Kidney (tissue), 14 donors: ENCODE results near the gene HPX. TPM values are rescaled to one million over a fixed set of nuclear protein-coding genes. Genes with fewer than 3 reads are reported as not detected.

Experiments
- DNase-seq, 5 donors: peaks; one replicate each; pipeline ENCODE4 v3.0.0-alpha.2; 2013 to 2020
- FAIRE-seq: peaks from 2 replicates; lab custom pipeline; 2012; peaks lifted over from hg19 to GRCh38; lab: Jason Lieb, UNC
- H3K27ac ChIP-seq, 2 donors: one replicate each; pipeline ENCODE4 v1.7.0; 2013; ENCODE audit warnings: low read depth in 2 of 2, low read length in 2 of 2, inconsistent platforms in 1 of 2
- H3K27me3 ChIP-seq: one replicate; pipeline ENCODE4 v1.7.1; 2013; ENCODE audit warnings: low read length, inconsistent platforms; ENCODE audit not compliant: control insufficient read depth, insufficient read depth
- H3K36me3 ChIP-seq, 3 donors: one replicate each; pipeline versions ENCODE4 v1.7.0 to v1.7.1; 2013; ENCODE audit warnings: low read length in 3 of 3, control low read depth in 1 of 3, inconsistent platforms in 1 of 3; ENCODE audit not compliant: insufficient read depth in 3 of 3, control insufficient read depth in 2 of 3
- H3K4me1 ChIP-seq, 3 donors: one replicate each; pipeline versions ENCODE4 v1.7.0 to v1.7.1; 2013; ENCODE audit warnings: low read length in 3 of 3, inconsistent platforms in 1 of 3, low read depth in 1 of 3; ENCODE audit not compliant: control insufficient read depth in 2 of 3, insufficient read depth in 2 of 3
- H3K4me3 ChIP-seq, 3 donors: one replicate each; pipeline versions ENCODE4 v1.7.0 to v1.8.1; 2013; ENCODE audit warnings: low read length in 3 of 3, control low read depth in 1 of 3, inconsistent platforms in 1 of 3
- H3K9ac ChIP-seq, 3 donors: one replicate each; pipeline versions ENCODE4 v1.7.0 to v1.7.1; 2013; ENCODE audit warnings: low read length in 3 of 3, control low read depth in 1 of 3, inconsistent platforms in 1 of 3
- H3K9me3 ChIP-seq, 3 donors: one replicate each; pipeline versions ENCODE4 v1.7.0 to v1.7.1; 2013; ENCODE audit warnings: low read length in 3 of 3, control low read depth in 1 of 3, inconsistent platforms in 1 of 3; ENCODE audit not compliant: control insufficient read depth in 2 of 3, insufficient read depth in 1 of 3
- CTCF ChIP-seq: IDR thresholded peaks from 3 replicates; pipeline ENCODE4 v1.5.1; 2012; ENCODE audit warnings: mild to moderate bottlenecking, moderate library complexity, borderline replicate concordance; ENCODE audit not compliant: insufficient read depth; ENCODE audit errors: extremely low read depth
- intact Hi-C: fragments of 100-400 bp; cut with DNase I; formaldehyde crosslinking; loops from one replicate; pipeline ENCODE4 v1.11.1; 2022
- polyA plus RNA-seq: library from polyadenylated mRNA; stranded (reverse); fragments of 350-450 nt; fragmentation: Illumina TruSeq; extraction: RNeasy Lipid Tissue Mini Kit (QIAGEN cat#74804); gene quantifications from one replicate; pipeline ENCODE4 v1.2.3, GENCODE V29; 2014; ENCODE audit warnings: low read depth, low replicate concordance; ENCODE audit not compliant: insufficient read depth
- total RNA-seq: library from RNA; stranded (reverse); fragmentation: NEBNext Ultra II Directional; extraction: Animal tissue kit (Norgen Biotek cat#: 25700); gene quantifications from one replicate; pipeline ENCODE4 v1.2.1, GENCODE V29; 2021
- donor health status: control.
- donor health status: control.
- donor health status: control.
- donor health status: control.
- donor health status: control.
- donor health status: DM: yes; HTN: yes; CAD: no.
- donor health status: Normal renal cell carcinoma (clear cell type).

The HPX gene
- total and polyA plus RNA-seq, 2 donors from 2014 or later, result 0.88 to 1.3 TPM

DNA sequence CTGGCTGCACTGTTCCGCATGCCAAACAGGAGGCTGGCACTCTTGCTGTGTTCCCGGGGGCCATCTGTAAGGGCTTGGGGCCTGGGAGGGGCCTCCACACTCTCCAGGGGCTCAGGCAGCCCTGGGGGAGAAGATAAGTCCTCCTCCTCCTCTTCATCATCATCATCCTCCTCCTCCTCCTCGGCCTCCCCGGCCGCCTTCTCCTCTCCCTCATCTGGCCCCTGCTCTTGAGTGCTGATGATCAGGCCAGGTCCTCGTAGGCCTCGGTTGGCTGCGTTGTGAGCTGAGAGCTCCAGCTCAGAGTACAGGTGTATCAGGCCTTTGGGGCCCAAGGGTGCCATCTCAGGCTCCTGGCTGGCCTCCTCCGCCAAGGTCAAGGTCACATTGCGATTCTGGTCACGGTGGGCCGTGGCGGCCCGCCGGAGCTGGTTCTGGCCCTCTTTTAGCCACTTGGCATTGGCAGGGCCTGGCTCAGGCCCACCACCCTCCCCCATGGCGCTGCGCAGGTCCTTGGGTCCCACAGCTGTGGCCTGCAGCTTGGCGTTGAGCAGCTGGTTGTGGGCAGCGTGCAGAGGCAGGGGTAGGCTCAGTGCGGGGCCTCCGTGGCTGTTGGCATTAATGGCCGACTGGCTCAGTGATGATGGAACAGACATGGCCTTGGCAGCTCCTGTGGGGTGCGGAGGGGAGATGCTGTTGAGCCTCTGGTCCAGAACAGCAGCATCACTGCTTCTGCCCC, 29.9 kb downstream of the HPX start:
- no peak overlapping the region for H3K4me3 ChIP-seq
- no peak overlapping the region for H3K9ac ChIP-seq
- H3K36me3 ChIP-seq, result peaks cover 0 to 4% (median 3%) of the 10 kb centered on the region in 3 donors
- no peaks in the 10 kb centered on the region for H3K9me3 ChIP-seq
- no peaks in the 10 kb centered on the region for H3K27me3 ChIP-seq
- TF ChIP-seq CTCF, result no peak
- FAIRE-seq, result no peak
- peaks cover 0 to 9% (median 9%) of the 10 kb centered on the region in 3 donors for H3K4me1 ChIP-seq
- H3K27ac ChIP-seq, result no peak overlapping the region
- DNase-seq, result no peak
- intact Hi-C loops, result no loop called here

- H3K27ac ChIP-seq, result no peak overlapping the region
- FAIRE-seq (no peak), DNase-seq (no peak)
- no peaks in the 10 kb centered on the region for H3K27me3 ChIP-seq
- no peak overlapping the region for H3K9ac ChIP-seq
- no peak for TF ChIP-seq CTCF
- intact Hi-C loops, result no loop called here
- no peak overlapping the region for H3K4me3 ChIP-seq
- peaks cover 0 to 20% (median 9%) of the 10 kb centered on the region in 3 donors for H3K4me1 ChIP-seq
- H3K36me3 ChIP-seq, result peaks cover 0 to 11% (median 3%) of the 10 kb centered on the region in 3 donors
- no peaks in the 10 kb centered on the region for H3K9me3 ChIP-seq
These were observed 34.4 kb downstream of the HPX start for GRCh38 chr11:6406370-6406769.

- Histone ChIP-seq H3K9ac (no peak overlapping the region), H3K4me3 (no peak overlapping the region), H3K9me3 (no peaks in the 10 kb centered on the region), H3K36me3 (peaks cover 0 to 16% (median 3%) of the 10 kb centered on the region in 3 donors), H3K27me3 (no peaks in the 10 kb centered on the region), H3K27ac (no peak overlapping the region), H3K4me1 (peaks cover 0 to 20% (median 9%) of the 10 kb centered on the region in 3 donors)
- FAIRE-seq (no peak), DNase-seq (no peak)
- intact Hi-C loops, result no loop called here
- no peak for TF ChIP-seq CTCF
These were observed 34.9 kb downstream of the HPX start for GRCh38 chr11:6405846-6406245.
